Neural cell (in vitro differentiated cells): ENCODE measurements around the gene CUBN. TPM values are rescaled to one million over a fixed set of nuclear protein-coding genes. Genes with fewer than 3 reads are reported as not detected.

ENCODE experiments used
- H2AFZ ChIP-seq: fragments of 200-600, 300-800 bp; sonication (generic), shearing (Covaris generic); 2 replicates; pipeline ENCODE4 v1.6.0; 2014; ENCODE audit warnings: low read depth, mild to moderate bottlenecking, antibody characterized with exemption, low read length, moderate library complexity
- H3F3A ChIP-seq: fragments of 200-600 bp; shearing (Covaris generic); 2 replicates; pipeline ENCODE4 v1.6.1; 2016; ENCODE audit warnings: mild to moderate bottlenecking, moderate library complexity, mixed read lengths, antibody characterized with exemption, low read length; ENCODE audit not compliant: insufficient read depth, poor library complexity, severe bottlenecking
- H3K27ac ChIP-seq: fragments of 200-600, 300-800 bp; sonication (generic), shearing (Covaris generic); 2 replicates; pipeline ENCODE4 v1.5.1; 2014; ENCODE audit warnings: mild to moderate bottlenecking, low read length, moderate library complexity
- H3K27me3 ChIP-seq: fragments of 300-800, 200-600 bp; sonication (generic), shearing (Covaris generic); 2 replicates; pipeline ENCODE4 v1.6.0; 2014; ENCODE audit warnings: mild to moderate bottlenecking, low read depth, low read length, moderate library complexity; ENCODE audit not compliant: insufficient read depth
- H3K36me3 ChIP-seq: fragments of 300-800, 200-600 bp; sonication (generic), shearing (Covaris generic); 2 replicates; pipeline ENCODE4 v1.5.1; 2014; ENCODE audit warnings: mild to moderate bottlenecking, antibody characterized with exemption, low read length, moderate library complexity; ENCODE audit not compliant: insufficient read depth
- H3K4me2 ChIP-seq: fragments of 300-800, 200-600 bp; sonication (generic), shearing (Covaris generic); 2 replicates; pipeline ENCODE4 v1.6.0; 2014; ENCODE audit warnings: mild to moderate bottlenecking, low read length
- H3K4me3 ChIP-seq: fragments of 300-800, 200-600 bp; sonication (generic), shearing (Covaris generic); 2 replicates; pipeline ENCODE4 v1.5.1; 2014; ENCODE audit warnings: mild to moderate bottlenecking, low read length, moderate library complexity
- H3K79me2 ChIP-seq: fragments of 200-600 bp; shearing (Covaris generic); replicated peaks from 2 replicates; pipeline ENCODE4 v1.6.0; 2014; ENCODE audit warnings: mild to moderate bottlenecking, low read length, moderate library complexity; ENCODE audit not compliant: insufficient read depth
- H3K9ac ChIP-seq: fragments of 300-800, 200-600 bp; sonication (generic), shearing (Covaris generic); 2 replicates; pipeline ENCODE4 v1.6.1; 2016; ENCODE audit warnings: mild to moderate bottlenecking, low read length, mixed read lengths
- H3K9me2 ChIP-seq: fragments of 200-600 bp; shearing (Covaris generic); 2 replicates; pipeline ENCODE4 v1.6.1; 2016; ENCODE audit warnings: mild to moderate bottlenecking, low read length, mixed read lengths; ENCODE audit not compliant: insufficient read depth
- H3K9me3 ChIP-seq: fragments of 200-600, 300-800 bp; sonication (generic), shearing (Covaris generic); 2 replicates; pipeline ENCODE4 v1.6.1; 2016; ENCODE audit warnings: mild to moderate bottlenecking, mixed run types, low read length, moderate library complexity, mixed read lengths
- H4K20me1 ChIP-seq: fragments of 200-600 bp; shearing (Covaris generic); 2 replicates; pipeline ENCODE4 v1.6.1; 2016; ENCODE audit warnings: mild to moderate bottlenecking, mixed run types; ENCODE audit not compliant: insufficient read depth
- CTCF ChIP-seq: fragments of 450-650 bp; IDR thresholded peaks from 2 replicates; pipeline ENCODE4 v1.5.1; 2014; ENCODE audit warnings: antibody characterized with exemption, mild to moderate bottlenecking, moderate library complexity; ENCODE audit not compliant: poor library complexity, severe bottlenecking
- MXI1 ChIP-seq: fragments of 450-650 bp; conservative IDR thresholded peaks from 2 replicates; pipeline ENCODE4 v1.6.1; 2014; ENCODE audit warnings: antibody characterized with exemption, mild to moderate bottlenecking; ENCODE audit not compliant: poor library complexity, severe bottlenecking
- POLR2AphosphoS5 ChIP-seq: IDR thresholded peaks from 2 replicates; pipeline ENCODE4 v1.6.1; 2012
- RAD21 ChIP-seq: fragments of 450-650 bp; conservative IDR thresholded peaks from 2 replicates; pipeline ENCODE4 v1.6.1; 2014; ENCODE audit warnings: antibody characterized with exemption, mild to moderate bottlenecking, moderate library complexity
- REST ChIP-seq: IDR thresholded peaks from 2 replicates; pipeline ENCODE4 v1.6.1; 2012; ENCODE audit warnings: borderline replicate concordance
- SMC3 ChIP-seq: fragments of 450-650 bp; conservative IDR thresholded peaks from 2 replicates; pipeline ENCODE4 v1.6.1; 2014; ENCODE audit warnings: antibody characterized with exemption, mild to moderate bottlenecking, moderate library complexity; ENCODE audit not compliant: poor library complexity
- polyA plus RNA-seq: library from polyadenylated mRNA; depleted of rRNA; stranded (reverse); fragments of >200 nt; gene quantifications from 2 replicates; pipeline ENCODE4 v1.2.3, GENCODE V29; 2014

The CUBN gene
- polyA plus RNA-seq, 1 donor from 2014 or later = 7.1 TPM

- H3K9ac ChIP-seq = no peak overlapping the region
- H3K9me3 ChIP-seq = no peaks in the 10 kb centered on the region
- no peak overlapping the region for H2AFZ ChIP-seq
- no peaks in the 10 kb centered on the region for H3F3A ChIP-seq
- H3K36me3 ChIP-seq = no peaks in the 10 kb centered on the region
- no peaks in the 10 kb centered on the region for H3K27me3 ChIP-seq
- no peak for TF ChIP-seq SMC3
- no peak for TF ChIP-seq RAD21
- TF ChIP-seq CTCF = peak; percentile 20
- H3K9me2 ChIP-seq = no peaks in the 10 kb centered on the region
- no peak overlapping the region for H3K4me2 ChIP-seq
- no peaks in the 10 kb centered on the region for H4K20me1 ChIP-seq
- no peaks in the 10 kb centered on the region for H3K79me2 ChIP-seq
- peak overlapping the region; percentile 36 for H3K27ac ChIP-seq
- H3K4me3 ChIP-seq = no peak overlapping the region
These were observed 186.0 kb downstream of the CUBN start for GRCh38 chr10:16943295-16944285.

- H3K4me2 ChIP-seq = no peak overlapping the region
These were observed 187.1 kb downstream of the CUBN start for GRCh38 chr10:16942381-16943078.

More at GRCh38 chr10:16942381-16943078, 187.1 kb downstream of the CUBN start:
- no peaks in the 10 kb centered on the region for H3F3A ChIP-seq
- H4K20me1 ChIP-seq = no peaks in the 10 kb centered on the region
- TF ChIP-seq CTCF (no peak), SMC3 (no peak), RAD21 (no peak), MXI1 (no peak), REST (no peak), POLR2AphosphoS5 (no peak)
- no peaks in the 10 kb centered on the region for H3K9me2 ChIP-seq
- no peak overlapping the region for H3K9ac ChIP-seq
- no peak overlapping the region for H3K4me3 ChIP-seq
- H3K27me3 ChIP-seq = no peaks in the 10 kb centered on the region
- H3K36me3 ChIP-seq = no peaks in the 10 kb centered on the region
- peak overlapping the region; percentile 16 for H3K27ac ChIP-seq
- H3K79me2 ChIP-seq = no peaks in the 10 kb centered on the region
- no peaks in the 10 kb centered on the region for H3K9me3 ChIP-seq
- no peak overlapping the region for H2AFZ ChIP-seq
